Trophoblast cell (in vitro differentiated cells and primary cell): Measurements from ENCODE around the gene PKP1.

ENCODE experiments used
- DNase-seq, 2 donors: peaks; one replicate each; pipeline ENCODE4 v3.0.0-alpha.2; 2016
- H2AFZ ChIP-seq: 2 replicates; pipeline ENCODE4 v1.6.1; 2013; ENCODE audit warnings: low read length, moderate library complexity, mild to moderate bottlenecking; ENCODE audit not compliant: insufficient read depth, poor library complexity
- H2AK5ac ChIP-seq: 2 replicates; pipeline ENCODE4 v1.6.1; 2013; ENCODE audit warnings: mild to moderate bottlenecking, low read length
- H2BK120ac ChIP-seq: 2 replicates; pipeline ENCODE4 v1.6.1; 2013; ENCODE audit warnings: low read length, mild to moderate bottlenecking, moderate library complexity; ENCODE audit not compliant: insufficient read depth, poor library complexity
- H2BK12ac ChIP-seq: 2 replicates; pipeline ENCODE4 v1.6.1; 2013; ENCODE audit warnings: mild to moderate bottlenecking, low read length, moderate library complexity
- H2BK5ac ChIP-seq: 2 replicates; pipeline ENCODE4 v1.6.1; 2013; ENCODE audit warnings: low read length, low read depth, moderate library complexity, mild to moderate bottlenecking; ENCODE audit not compliant: poor library complexity
- H3K14ac ChIP-seq: 2 replicates; pipeline ENCODE4 v1.6.1; 2013; ENCODE audit warnings: mild to moderate bottlenecking, low read length
- H3K18ac ChIP-seq: 2 replicates; pipeline ENCODE4 v1.6.1; 2013; ENCODE audit warnings: mild to moderate bottlenecking, low read length
- H3K23ac ChIP-seq: 2 replicates; pipeline ENCODE4 v1.6.1; 2013; ENCODE audit warnings: low read length
- H3K27ac ChIP-seq: 2 replicates; pipeline ENCODE4 v1.5.1; 2013; ENCODE audit warnings: low read depth, mild to moderate bottlenecking, inconsistent platforms, low read length, moderate library complexity
- H3K27me3 ChIP-seq: 2 replicates; pipeline ENCODE4 v1.6.1; 2013; ENCODE audit warnings: inconsistent platforms, mild to moderate bottlenecking, low read length, moderate library complexity; ENCODE audit not compliant: insufficient read depth
- H3K36me3 ChIP-seq, 2 experiments: 1 replicate in 1 of 2; 2 replicates in 1 of 2; pipeline ENCODE4 v1.6.1; 2013; ENCODE audit warnings: low read length in 2 of 2, mild to moderate bottlenecking in 2 of 2, moderate library complexity in 1 of 2; ENCODE audit not compliant: insufficient read depth in 2 of 2, control insufficient read depth in 1 of 2
- H3K4ac ChIP-seq: 2 replicates; pipeline ENCODE4 v1.6.1; 2013; ENCODE audit warnings: low read depth, mild to moderate bottlenecking, low read length, moderate library complexity
- H3K4me1 ChIP-seq, 2 experiments: 1 replicate in 1 of 2; 2 replicates in 1 of 2; pipeline ENCODE4 v1.6.1; 2013; ENCODE audit warnings: low read length in 2 of 2, mild to moderate bottlenecking in 2 of 2, moderate library complexity in 1 of 2; ENCODE audit not compliant: insufficient read depth in 2 of 2, control insufficient read depth in 1 of 2
- H3K4me2 ChIP-seq: 2 replicates; pipeline ENCODE4 v1.6.1; 2013; ENCODE audit warnings: inconsistent platforms, mild to moderate bottlenecking, low read length, moderate library complexity
- H3K4me3 ChIP-seq: 2 replicates; pipeline ENCODE4 v1.5.1; 2013; ENCODE audit warnings: mild to moderate bottlenecking, low read depth, low read length, inconsistent platforms
- H3K79me1 ChIP-seq: one replicate; pipeline ENCODE4 v1.6.1; 2013; ENCODE audit warnings: low read length
- H3K79me2 ChIP-seq: 2 replicates; pipeline ENCODE4 v1.6.1; 2013; ENCODE audit warnings: low read length, mild to moderate bottlenecking; ENCODE audit not compliant: control insufficient read depth, insufficient read depth, poor library complexity
- H3K9ac ChIP-seq: 2 replicates; pipeline ENCODE4 v1.6.1; 2013; ENCODE audit warnings: mild to moderate bottlenecking, low read length
- H3K9me3 ChIP-seq: 2 replicates; pipeline ENCODE4 v1.6.1; 2013; ENCODE audit warnings: low read depth, mild to moderate bottlenecking, control low read depth, inconsistent platforms, low read length; ENCODE audit not compliant: insufficient read depth
- H4K12ac ChIP-seq: 2 replicates; pipeline ENCODE4 v1.6.1; 2013; ENCODE audit warnings: low read depth, mild to moderate bottlenecking, low read length, moderate library complexity
- H4K8ac ChIP-seq: 2 replicates; pipeline ENCODE4 v1.6.1; 2013; ENCODE audit warnings: low read depth, mild to moderate bottlenecking, low read length, moderate library complexity
- H4K91ac ChIP-seq: one replicate; pipeline ENCODE4 v1.6.1; 2013; ENCODE audit warnings: low read depth, mild to moderate bottlenecking, low read length, moderate library complexity
- WGBS: extraction: QIAGEN DNeasy Blood & Tissue Kit; methylation state at CpG from one replicate; pipeline ENCODE4 v1.1.7; 2013; ENCODE audit warnings: missing lambda C conversion rate; ENCODE audit not compliant: insufficient read length, insufficient coverage; ENCODE audit errors: extremely low coverage; 5-methylcytosine and 5-hydroxymethylcytosine counted together

PKP1 gene

GRCh38 chr1:201269281-201269680, 14.0 kb upstream of the PKP1 start:
- Histone ChIP-seq H3K4me3 (no peak overlapping the region), H3K4me2 (no peak overlapping the region), H3K9ac (no peak overlapping the region), H3K36me3 (no peaks in the 10 kb centered on the region), H4K91ac (no peak overlapping the region), H3K9me3 (peaks cover 2% of the 10 kb centered on the region), H3K14ac (no peak overlapping the region), H2BK5ac (no peak overlapping the region), H2BK12ac (no peak overlapping the region), H4K8ac (no peak overlapping the region), H3K18ac (no peak overlapping the region), H2AK5ac (no peak overlapping the region), H4K12ac (no peak overlapping the region), H3K4ac (no peak overlapping the region), H3K79me1 (peaks cover 3% of the 10 kb centered on the region), H2AFZ (no peak overlapping the region), H3K4me1 (peaks cover 12 to 14% of the 10 kb centered on the region in 2 experiments), H3K27me3 (no peaks in the 10 kb centered on the region), H3K79me2 (no peaks in the 10 kb centered on the region), H3K27ac (no peak overlapping the region), H3K23ac (no peak overlapping the region), H2BK120ac (no peak overlapping the region)
- DNase-seq: peak in 1 of 2 donors; percentile 53
- no CpG with 5 or more reads among the region's 7 CpGs for WGBS

- Histone ChIP-seq H3K14ac (no peak overlapping the region), H3K36me3 (no peaks in the 10 kb centered on the region), H3K4ac (no peak overlapping the region), H3K79me1 (peaks cover 3% of the 10 kb centered on the region), H4K12ac (no peak overlapping the region), H2BK120ac (no peak overlapping the region), H2AK5ac (no peak overlapping the region), H3K18ac (no peak overlapping the region), H3K4me2 (no peak overlapping the region), H2AFZ (no peak overlapping the region), H3K9ac (no peak overlapping the region), H3K27me3 (no peaks in the 10 kb centered on the region), H3K4me3 (no peak overlapping the region), H3K79me2 (no peaks in the 10 kb centered on the region), H4K91ac (no peak overlapping the region), H2BK12ac (no peak overlapping the region), H3K4me1 (peaks cover 18 to 20% of the 10 kb centered on the region in 2 experiments), H2BK5ac (no peak overlapping the region), H4K8ac (no peak overlapping the region), H3K9me3 (peaks cover 2% of the 10 kb centered on the region), H3K23ac (no peak overlapping the region), H3K27ac (no peak overlapping the region)
- WGBS: no CpG with 5 or more reads among the region's 6 CpGs
- no peak for DNase-seq
Measured at GRCh38 chr1:201269900-201270410, 13.4 kb upstream of the PKP1 start.

- no peak for DNase-seq
- Histone ChIP-seq H3K79me1 (peaks cover 7% of the 10 kb centered on the region), H3K18ac (no peak overlapping the region), H3K79me2 (no peaks in the 10 kb centered on the region), H2AK5ac (no peak overlapping the region), H3K23ac (no peak overlapping the region), H3K9ac (no peak overlapping the region), H4K12ac (no peak overlapping the region), H3K36me3 (no peaks in the 10 kb centered on the region), H2BK12ac (no peak overlapping the region), H3K27me3 (no peaks in the 10 kb centered on the region), H4K8ac (no peak overlapping the region), H3K4me1 (peaks cover 22 to 26% of the 10 kb centered on the region in 2 experiments), H2BK120ac (no peak overlapping the region), H3K4ac (no peak overlapping the region), H3K27ac (no peak overlapping the region), H3K9me3 (peaks cover 2% of the 10 kb centered on the region), H4K91ac (no peak overlapping the region), H3K14ac (no peak overlapping the region), H2BK5ac (no peak overlapping the region), H3K4me3 (no peak overlapping the region), H2AFZ (no peak overlapping the region), H3K4me2 (no peak overlapping the region)
- no CpG with 5 or more reads among the region's 6 CpGs for WGBS
Measured at GRCh38 chr1:201270616-201271390, 12.5 kb upstream of the PKP1 start.

- no peak overlapping the region for H3K27ac ChIP-seq
- no peak overlapping the region for H2BK5ac ChIP-seq
- H3K79me1 ChIP-seq: peaks cover 7% of the 10 kb centered on the region
- no peak overlapping the region for H2BK12ac ChIP-seq
- WGBS: no CpG with 5 or more reads among the region's 10 CpGs
- H2AK5ac ChIP-seq: no peak overlapping the region
- no peak overlapping the region for H2AFZ ChIP-seq
- H3K36me3 ChIP-seq: no peaks in the 10 kb centered on the region
- H4K91ac ChIP-seq: no peak overlapping the region
- no peaks in the 10 kb centered on the region for H3K27me3 ChIP-seq
- no peak for DNase-seq
- no peak overlapping the region for H3K23ac ChIP-seq
- no peaks in the 10 kb centered on the region for H3K79me2 ChIP-seq
- no peak overlapping the region for H3K18ac ChIP-seq
- H3K14ac ChIP-seq: no peak overlapping the region
- peaks cover 2% of the 10 kb centered on the region for H3K9me3 ChIP-seq
- no peak overlapping the region for H2BK120ac ChIP-seq
- no peak overlapping the region for H4K8ac ChIP-seq
- no peak overlapping the region for H3K9ac ChIP-seq
- peaks cover 24 to 28% of the 10 kb centered on the region in 2 experiments for H3K4me1 ChIP-seq
- H3K4me3 ChIP-seq: no peak overlapping the region
- no peak overlapping the region for H3K4me2 ChIP-seq
- H3K4ac ChIP-seq: no peak overlapping the region
- H4K12ac ChIP-seq: no peak overlapping the region
Measured at GRCh38 chr1:201272799-201273198, 10.5 kb upstream of the PKP1 start.
